HPDE6-E6E7 (cell line): ENCODE measurements around the gene STPG1.

Experiments used
- DNase-seq: peaks from one replicate; pipeline ENCODE4 v3.0.0; 2011; ENCODE audit warnings: missing footprints; ENCODE audit errors: extremely low spot score

The STPG1 gene

DNA sequence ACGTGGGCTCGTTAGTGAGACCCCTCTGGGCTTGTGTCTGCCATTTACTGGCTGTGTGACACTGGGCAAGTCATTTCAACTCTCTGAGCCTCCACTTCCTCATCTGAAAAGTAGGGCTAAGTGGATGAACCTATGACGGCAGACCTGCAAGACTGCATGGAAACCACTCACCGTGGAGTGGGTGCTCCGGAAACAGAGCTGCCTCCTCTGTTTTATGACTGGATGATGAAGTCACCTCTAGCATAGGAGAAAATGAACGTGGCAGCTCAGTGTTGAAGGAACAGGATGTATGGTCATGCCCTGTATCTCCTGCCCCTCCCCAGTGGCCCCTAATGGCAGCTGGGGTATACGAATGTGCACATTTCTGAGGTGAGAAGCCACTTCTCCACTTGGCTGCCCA, 40.5 kb downstream of the STPG1 start:
- DNase-seq = no peak

DNA sequence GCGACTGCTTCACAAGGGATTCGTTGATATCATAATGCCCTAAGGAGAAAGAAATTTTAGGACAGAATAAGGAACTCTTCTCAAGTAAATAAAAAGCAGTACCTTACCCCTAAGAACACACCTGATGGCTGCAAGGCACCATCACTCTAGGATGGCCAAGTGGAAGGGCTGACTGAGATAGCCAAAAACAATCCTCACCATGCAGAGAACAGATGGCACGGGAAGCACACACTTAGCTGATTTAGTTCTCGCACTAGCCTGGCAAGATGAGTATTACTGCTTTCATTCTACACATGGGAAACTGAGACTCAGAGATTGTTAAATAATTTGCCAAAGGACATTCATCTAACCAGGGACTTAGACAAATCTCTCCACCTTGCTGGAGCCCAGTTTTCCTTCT, 43.8 kb downstream of the STPG1 start:
- no peak for DNase-seq

DNA sequence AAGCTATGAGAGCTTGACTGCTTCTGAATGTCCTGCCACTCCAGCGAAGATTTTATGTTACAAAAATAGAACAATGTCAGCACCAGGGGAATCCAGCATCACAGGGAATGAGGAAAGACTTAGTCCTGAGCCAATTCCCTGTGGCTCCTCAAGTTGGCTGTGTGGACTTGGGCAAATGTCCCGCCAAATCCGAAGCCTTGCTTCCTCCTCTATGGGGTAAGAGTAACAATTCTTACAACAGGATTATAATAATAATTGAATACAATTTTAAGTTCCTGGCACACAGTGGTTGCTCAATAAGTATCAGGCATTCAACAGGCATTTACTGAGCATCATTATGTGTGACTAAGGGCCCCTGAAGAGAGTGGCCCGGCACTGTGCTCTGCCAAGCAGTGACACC, 44.4 kb downstream of the STPG1 start:
- DNase-seq = no peak

DNA sequence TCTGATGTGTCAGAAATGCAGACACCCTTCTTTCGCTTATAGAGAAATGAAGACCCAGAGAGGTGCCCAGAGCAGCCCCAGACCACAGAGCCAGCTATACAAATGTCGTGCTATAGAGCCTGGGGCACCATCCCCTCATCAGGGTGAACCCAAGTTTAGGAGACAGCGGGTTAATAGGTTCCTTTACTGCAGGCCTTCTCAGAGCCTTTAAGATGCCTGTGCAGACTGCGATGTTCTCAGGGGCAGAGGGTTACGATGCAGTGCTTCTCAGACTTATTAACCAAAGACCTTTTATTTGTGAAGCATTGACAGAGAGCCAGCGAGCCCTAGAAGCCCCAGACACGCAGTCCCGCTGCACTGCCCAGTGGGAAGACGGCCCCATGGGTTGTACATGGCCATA, 46.9 kb downstream of the STPG1 start:
- no peak for DNase-seq

DNA sequence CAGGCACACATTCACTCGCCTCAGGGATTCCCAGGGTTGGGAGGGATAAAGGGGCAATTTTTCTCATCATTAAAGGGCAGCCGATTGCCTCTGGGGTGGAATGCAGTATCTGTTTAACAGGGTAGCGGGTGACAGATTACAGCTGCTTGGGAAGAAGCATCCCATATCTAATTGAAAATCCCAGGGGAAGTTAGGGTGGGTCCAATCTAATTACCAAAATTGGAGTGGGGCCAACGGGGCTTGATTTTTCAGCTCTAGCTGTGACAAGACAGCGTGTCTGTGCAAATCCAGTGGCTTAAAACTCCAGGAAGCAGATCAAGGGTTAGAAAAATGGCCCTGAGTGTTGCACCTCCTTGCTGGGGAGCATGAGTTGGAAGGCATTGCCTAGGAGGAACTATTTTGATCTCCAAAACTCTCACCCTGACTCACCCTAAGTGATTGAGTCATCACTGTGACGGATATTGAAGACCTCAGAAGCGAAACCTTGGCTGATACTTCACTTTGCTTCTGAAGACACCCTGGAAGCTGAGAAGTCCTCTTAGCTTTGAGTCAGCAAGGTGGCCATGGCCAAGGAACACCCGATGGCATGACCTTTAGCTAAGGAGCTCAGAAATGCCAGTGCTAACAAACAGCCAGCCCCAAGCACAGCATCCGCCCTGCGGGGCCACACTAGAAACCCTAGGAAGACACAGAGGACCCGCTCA, 48.5 kb downstream of the STPG1 start:
- peak; percentile 97 for DNase-seq

DNA sequence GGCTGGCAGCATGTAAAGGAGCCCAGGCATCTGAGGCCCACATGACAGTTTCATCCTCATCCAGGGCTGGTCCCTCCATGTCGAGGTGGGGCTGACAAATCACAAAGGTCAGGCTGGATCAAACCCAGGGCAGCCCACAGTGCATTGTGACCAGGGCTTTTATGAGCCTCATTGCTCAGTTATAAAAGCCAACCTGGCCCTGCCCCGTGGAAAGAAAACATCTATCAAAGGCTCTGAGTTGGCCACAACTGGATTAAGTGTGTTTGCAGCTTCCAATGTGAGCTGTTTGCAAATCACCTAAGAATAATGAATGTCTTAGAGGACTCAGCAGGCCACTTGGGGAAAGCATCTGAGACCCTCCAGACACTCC, 49.0 kb downstream of the STPG1 start:
- no peak for DNase-seq

DNA sequence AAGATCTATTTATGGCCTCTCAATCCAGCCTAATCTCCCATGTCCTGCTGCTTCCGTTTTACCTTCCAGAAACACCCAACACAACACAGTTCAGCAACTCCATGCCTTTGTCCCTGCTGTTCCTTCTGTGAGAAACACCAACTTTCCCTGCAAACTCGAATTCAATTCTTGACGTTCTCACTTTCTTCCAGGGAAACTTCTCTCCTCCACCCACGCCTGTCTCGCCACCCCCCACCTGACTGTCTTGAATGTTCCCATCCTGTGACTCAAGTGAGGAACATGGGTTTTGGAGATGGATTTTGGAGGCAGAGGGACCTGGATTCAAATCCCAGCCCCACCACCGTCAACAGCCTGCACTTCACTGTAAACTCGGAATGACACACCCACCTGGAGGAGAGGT, 49.6 kb downstream of the STPG1 start:
- DNase-seq = no peak

DNA sequence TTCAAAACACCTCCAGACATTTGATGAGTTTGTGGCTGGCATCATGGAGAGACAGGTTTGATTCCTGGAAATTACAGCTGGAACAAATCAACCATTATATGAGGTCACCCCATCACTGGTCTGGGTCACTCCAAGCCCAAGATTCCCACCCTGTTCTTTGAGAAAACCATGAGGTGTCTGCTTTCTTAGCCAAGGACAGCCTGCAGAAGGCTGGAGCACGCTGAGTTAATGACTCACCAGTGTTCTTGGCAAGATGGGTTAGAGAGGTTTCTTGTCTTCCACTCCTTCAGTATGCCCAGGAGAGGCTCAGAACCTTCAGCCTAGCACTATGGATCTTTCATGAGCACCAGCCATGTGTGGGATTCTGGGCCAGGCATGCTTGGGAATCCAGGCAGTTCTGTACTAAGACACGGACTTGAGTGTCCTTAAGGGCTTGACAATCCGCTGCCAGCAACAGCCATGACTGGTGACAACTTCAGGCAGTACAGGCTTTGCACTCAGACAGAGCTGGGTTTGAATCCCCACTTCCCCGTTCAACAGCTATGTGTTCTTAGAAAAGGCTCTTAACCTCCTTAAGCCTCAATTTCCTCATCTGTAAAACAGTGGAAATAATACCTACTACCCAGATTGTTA, 50.5 kb downstream of the STPG1 start:
- DNase-seq = peak; percentile 75

DNA sequence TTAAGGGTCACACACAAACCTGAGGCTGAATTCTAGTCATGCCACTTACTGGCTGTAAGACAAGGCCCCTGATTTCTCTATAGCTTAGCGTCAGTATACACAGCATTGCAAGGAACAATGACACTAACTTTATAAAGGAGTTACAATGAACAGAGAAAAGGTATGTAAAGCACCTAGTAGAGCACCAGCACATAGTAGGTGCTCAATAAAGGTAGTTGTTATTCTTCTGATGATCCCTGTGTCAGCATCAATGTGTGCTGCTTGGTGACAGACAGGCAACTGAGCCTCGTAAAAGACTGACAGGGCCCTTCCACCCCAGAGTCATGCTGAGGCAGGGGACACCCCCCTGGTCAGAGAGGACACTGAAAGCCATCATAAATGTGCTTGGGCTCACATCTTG, 51.2 kb downstream of the STPG1 start:
- no peak for DNase-seq

DNA sequence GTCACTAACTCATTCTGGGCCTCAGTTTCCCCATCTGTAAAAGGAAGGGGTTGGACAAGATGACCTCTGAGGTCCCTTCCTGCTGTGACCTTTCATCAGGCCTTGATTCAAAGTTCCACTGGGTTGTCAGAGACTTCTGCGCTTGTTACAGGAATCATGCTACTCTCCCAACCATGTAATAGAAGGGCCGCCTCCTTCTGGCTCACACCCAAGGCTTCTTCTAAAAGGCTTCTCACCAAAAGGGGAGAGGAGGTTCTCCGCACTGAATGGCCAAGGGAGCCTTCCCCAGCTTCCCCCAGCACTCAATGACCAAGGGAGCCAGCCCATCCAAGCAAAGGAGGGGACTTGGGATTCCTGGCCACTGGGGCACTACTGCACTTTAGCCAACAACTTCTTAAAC, 51.8 kb downstream of the STPG1 start:
- DNase-seq = no peak

DNA sequence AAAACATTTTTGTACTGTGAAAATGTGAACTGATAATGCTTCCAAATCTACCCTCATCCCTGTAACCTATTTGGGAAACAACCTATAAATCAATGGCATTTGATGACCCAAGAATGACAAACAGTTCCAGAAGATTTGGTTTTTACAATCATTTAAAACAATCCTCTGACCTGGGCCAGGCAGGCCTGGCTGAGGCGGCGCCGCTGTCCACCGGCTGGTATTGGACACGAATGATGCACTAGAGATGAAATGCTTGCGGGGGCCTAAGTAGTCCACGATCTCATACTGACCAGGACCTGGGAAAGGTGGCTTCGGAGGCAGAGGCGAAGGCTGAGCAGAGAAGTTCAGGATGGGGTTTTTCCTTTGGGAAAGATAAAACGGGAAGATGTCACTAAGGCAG, 52.9 kb downstream of the STPG1 start:
- no peak for DNase-seq

DNA sequence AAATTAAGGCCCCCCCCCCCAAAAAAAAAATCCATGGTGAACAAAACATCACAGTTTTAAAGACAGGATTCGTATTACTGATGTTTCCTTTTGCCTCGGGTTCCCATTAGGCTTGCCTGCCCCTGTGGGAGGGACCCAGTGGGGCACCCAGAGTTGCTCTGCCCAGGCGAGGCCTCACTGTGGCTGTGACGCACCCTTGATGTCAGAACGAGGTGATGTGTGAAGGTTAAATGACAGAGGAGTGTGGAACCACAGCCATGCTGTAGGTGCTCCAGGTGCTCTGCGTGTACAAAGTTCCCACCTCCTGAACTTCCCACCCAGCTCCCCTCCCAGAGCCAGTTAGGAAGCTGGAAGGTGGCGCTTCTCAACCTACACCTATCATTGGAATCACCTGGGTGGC, 56.5 kb downstream of the STPG1 start:
- DNase-seq = no peak

DNA sequence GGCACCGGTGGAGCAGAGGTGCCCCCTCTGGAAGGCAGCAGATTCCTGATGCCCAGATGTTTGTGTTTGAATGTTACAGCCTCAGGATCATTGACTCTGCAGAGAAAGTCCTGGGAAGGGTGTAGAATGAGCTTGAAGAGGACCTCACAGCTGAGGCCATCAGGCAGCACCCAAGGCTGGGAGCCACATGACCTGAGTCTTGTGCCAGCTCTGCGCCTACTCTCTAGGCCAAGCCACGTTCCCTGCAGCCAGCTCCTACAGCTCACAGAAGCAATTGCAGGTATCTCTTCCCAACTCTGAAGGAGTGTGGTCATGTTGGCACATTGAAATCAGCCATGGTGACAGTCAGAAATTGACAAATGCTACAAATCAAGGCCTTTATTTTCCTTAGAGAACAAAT, 58.1 kb downstream of the STPG1 start:
- DNase-seq = no peak

DNA sequence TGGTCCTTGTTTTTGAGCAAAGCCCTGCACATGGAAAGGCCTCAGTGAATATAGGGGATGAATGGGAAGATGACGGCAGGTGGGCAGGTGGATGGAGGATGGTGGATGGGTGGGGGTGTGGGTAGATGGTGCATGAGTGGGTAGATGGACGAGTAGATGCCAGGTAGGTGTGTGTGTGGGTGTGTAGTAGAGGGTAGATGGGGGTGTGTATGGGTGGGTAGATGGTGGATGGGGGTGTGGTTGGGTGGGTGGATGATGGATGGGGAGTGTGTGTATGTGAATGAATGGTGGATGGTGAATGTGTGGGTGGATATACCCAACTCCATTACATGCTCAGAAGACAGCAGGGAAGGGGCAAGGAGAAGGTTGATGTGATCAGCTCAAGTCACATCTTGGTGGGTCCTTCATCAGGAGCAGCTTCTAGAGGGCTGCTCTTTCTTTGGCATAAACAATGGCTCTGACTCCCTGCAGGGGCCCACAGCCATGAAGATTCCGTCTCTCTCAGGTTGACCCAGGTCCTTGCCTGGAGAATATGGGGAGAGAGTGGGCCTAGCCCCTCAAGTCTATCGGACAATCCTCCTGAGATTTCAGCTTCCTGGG, 60.2 kb downstream of the STPG1 start:
- no peak for DNase-seq

DNA sequence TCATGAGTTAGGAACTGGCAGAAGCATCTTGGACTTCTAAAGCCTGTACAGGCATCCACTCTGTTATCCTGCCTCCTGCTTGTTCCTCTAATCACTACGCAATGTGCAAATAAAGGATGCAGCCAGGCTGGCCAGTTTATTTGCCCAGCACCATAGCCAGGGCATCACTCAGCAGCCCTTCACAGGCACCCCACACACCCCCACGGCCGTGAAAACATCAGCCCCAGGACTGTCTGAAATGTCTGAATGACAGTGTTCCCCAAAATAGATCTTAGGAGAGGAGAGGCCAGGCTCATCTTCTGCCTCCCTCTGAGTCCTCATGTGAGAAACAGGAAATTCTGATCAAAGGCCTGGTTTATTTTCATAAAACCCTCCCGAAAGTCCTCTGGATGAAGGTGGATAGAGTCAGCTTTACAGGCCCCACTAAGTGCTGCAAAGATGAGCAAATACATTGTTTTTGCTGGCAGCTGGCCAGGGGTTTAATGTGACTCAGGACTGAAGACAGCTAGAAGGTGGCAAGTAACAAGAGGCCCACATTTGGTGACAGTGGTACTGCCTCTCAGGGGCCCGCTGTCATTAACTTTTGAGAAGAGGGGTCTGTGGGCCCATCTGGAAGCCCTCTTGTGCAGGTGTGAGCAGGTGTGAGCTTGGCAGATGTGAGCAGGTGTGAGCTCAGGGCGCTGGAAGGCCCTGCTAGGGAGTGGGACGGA, 61.5 kb downstream of the STPG1 start:
- no peak for DNase-seq

DNA sequence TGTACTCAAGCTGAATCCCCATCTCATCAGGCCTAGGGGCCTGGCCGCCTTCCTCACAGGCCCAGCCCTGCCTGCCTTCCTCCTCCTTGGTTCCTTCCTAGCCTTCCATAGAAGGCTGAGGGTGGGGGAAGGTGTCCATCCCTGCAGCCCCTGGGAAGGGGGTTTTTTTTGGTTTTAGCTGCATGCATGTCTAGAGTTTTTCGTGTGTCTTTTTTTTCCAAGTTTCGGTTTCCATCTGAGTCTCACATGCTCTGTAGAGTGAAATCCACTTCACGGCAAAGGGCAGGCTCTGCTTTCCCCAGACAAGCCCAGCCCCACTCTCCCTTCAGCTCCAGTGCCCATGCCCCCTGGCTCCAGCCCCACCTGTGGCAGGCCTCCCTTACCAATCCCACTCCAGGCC, 62.3 kb downstream of the STPG1 start:
- no peak for DNase-seq

DNA sequence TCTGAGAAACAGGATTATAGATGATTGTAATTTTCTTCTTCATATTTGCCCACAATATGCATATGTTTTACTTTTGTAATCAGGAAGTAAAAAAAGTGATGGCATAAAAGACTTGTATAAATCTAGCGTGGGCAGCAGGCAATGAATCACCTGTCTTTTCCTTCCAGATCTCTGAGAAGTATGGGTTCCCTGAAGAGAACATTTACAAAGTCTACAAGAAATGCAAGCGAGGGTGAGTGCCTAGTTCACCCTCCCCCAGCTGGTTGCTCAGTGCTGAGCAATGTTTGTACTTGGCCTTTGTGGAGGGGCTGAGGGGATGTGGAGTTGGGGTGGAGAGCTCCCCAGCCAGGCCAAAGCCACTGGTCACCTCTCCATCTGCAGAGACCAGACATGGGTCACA, 63.7 kb downstream of the STPG1 start:
- DNase-seq = no peak

DNA sequence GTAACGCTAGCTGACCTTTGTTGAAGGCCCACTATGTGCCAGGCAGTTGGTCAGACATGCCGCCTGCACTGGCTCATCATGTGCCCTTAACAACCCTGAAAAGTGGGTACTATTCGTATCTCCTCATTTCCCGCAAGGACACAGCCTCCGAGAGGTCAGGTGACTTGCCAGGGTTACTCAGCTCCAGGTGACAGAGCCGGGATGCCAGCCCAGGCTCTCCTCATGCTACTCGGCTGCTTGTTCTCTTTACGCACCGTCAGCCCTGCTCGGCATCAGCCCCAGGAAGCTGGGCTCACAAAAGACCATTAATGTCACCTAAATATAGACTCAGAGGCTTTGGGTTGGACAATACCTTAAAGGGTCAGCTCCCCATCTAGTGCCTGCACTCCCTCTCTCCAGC, 65.4 kb downstream of the STPG1 start:
- DNase-seq = no peak

DNA sequence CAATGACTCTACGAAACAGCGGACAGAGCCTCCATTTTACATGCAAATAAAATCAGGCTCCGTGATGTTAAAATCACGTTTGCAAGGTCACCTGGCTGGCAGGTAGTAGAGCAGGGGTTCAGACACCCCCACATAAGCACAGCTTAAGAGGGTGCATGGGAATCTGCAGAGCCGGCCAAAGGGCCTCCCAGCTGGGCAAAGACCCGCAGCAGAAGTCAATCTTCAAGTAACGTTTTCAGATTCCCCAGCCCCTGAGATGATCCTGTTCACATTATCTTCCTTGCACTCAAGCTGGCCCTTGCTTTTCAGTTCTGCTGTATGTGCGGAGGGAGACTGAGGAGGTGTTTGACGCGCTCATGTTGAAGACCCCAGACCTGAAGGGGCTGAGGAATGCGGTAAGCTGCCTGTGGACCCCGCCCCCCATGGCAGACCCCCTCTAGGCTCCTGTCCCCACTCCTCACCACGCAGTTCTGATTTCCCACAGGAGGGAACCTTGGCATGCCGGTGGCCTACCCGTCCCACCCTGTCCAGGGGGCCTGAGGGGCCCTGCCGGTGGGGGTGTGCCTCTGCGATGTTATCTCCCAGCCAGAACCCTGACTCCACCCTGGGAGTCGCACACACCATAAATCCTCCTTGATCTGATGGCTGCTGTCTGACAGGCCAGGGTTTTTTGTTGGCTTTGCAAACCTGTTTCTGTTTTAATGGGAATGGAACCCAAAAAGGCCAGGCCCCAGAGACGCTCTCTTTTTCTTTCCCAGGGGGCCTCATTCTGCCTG, 66.2 kb downstream of the STPG1 start:
- DNase-seq = no peak

DNA sequence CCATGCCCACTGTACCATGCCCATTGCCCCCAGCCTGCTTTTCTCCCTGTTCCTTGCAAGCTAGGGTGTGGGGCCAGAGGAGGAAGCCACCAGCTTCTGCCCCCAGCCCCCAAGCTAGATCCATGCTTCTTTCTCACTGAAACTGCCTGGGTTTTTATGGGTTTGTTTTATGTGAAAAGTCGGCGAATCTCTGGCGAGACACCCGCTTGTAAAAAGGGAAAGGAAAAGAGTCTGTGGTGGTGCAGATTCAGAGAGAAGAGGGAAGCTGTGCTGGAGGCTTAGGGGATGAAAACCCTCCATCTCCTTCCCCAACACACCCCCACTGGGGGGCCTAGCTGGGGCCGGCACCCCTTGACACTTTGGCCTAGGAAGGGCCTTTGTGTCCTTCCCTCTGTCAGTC, 68.2 kb downstream of the STPG1 start:
- no peak for DNase-seq

DNA sequence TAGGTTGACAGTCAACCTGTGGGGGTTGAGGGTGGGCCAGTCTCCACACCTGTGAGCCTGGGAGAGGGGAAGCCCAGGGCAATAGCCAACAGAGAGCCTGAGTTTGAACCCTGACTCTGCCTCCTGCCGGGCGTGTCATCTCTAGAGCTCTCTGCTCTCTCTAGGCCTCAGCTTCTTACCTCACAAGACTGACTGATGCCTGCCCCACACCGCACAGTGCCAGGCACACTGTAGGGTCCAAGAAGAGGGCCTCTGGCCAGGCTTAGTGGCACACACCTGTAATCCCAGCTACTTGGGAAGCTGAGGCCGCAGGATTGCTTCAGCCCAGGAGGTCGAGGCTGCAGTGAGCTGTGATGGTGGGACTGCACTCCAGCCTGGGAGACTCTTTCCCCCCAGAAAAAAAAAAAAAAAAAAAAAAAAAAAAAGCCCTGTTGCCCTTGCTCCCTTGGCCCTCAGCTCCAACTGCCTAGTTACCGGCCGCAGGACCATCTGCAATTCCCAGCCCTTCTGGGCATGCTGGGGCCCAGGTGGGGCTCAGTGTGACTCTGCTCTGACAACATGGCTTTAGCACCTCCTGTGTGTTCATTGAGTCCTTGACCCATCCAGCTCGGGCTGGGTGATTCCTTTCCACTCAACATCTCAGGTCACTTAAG, 69.4 kb downstream of the STPG1 start:
- DNase-seq = no peak
